Kidney epithelial cell (primary cell): ENCODE results near the gene HOXC9. TPM values are rescaled to one million over a fixed set of nuclear protein-coding genes. Genes with fewer than 3 reads are reported as not detected.

ENCODE experiments used
- DNase-seq: peaks from one replicate; pipeline ENCODE4 v3.0.0-alpha.2; 2010; ENCODE audit warnings: low read depth
- H3K27me3 ChIP-seq: 2 replicates; pipeline ENCODE4 v1.6.0; 2011; ENCODE audit warnings: low read length; ENCODE audit not compliant: control insufficient read depth, insufficient read depth
- H3K36me3 ChIP-seq: 2 replicates; pipeline ENCODE4 v1.5.1; 2011; ENCODE audit warnings: low read length; ENCODE audit not compliant: control insufficient read depth, insufficient read depth
- H3K4me3 ChIP-seq: 2 replicates; pipeline ENCODE4 v1.5.1; 2011; ENCODE audit warnings: low read depth, mild to moderate bottlenecking, control low read depth, low read length
- CTCF ChIP-seq: IDR thresholded peaks from 2 replicates; pipeline ENCODE4 v1.5.1; 2011; ENCODE audit warnings: mild to moderate bottlenecking, moderate library complexity, low read length, control low read depth, inconsistent platforms; ENCODE audit not compliant: insufficient read depth, poor library complexity, severe bottlenecking
- total RNA-seq: library from RNA; depleted of rRNA; stranded (reverse); fragments of >200 nt; gene quantifications from 2 replicates; pipeline ENCODE4 v1.2.3, GENCODE V29; 2015

HOXC9 gene
- total RNA-seq, 1 donor from 2014 or later, result 12.3 TPM

- no peak for DNase-seq
- H3K4me3 ChIP-seq, result no peak overlapping the region
- no peaks in the 10 kb centered on the region for H3K36me3 ChIP-seq
- TF ChIP-seq CTCF, result no peak
- peaks cover 30% of the 10 kb centered on the region for H3K27me3 ChIP-seq
Measured at GRCh38 chr12:54050482-54050810, 50.5 kb downstream of the HOXC9 start.

DNA sequence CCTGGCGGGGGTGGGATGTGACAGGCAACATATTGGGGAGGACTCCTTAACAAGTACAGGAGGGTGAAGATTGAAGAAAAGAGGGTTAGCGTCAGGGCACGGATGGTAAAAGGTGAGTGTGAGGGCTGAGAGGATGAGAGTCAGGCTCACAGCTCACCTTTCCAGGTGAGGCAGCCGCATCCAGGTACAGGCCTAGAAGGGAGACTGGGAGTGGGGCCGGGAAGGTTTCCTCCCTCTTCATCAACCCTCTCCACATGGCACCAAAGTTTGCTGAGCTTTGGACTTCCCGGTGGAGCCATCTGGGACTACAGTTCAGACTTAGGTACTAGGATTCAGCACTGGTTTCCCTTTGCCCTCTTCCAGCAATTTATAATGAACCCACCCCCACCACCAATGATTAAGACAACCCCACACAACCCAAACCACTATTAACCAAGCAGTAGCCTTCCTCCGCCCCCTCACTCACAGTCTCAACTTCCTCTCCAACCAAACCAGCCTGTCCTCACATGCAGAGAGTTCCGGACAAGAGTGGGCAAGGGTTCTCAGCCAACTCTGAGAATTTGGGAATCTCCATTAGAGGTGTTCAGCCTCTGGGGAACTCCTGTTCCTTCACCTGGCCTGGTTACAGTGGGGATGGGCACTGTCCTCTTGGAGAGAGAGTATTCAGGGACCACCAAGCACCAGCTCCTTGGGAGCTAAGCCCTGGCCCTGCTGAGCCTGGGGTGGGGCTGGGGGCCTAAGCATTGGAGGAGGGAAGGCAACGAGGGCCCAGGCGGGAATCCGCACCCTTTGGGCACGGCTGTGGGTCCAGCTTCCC, 51.3 kb downstream of the HOXC9 start:
- no peak for DNase-seq
- TF ChIP-seq CTCF, result no peak
- Histone ChIP-seq H3K27me3 (peaks cover 27% of the 10 kb centered on the region), H3K4me3 (no peak overlapping the region), H3K36me3 (no peaks in the 10 kb centered on the region)

DNA sequence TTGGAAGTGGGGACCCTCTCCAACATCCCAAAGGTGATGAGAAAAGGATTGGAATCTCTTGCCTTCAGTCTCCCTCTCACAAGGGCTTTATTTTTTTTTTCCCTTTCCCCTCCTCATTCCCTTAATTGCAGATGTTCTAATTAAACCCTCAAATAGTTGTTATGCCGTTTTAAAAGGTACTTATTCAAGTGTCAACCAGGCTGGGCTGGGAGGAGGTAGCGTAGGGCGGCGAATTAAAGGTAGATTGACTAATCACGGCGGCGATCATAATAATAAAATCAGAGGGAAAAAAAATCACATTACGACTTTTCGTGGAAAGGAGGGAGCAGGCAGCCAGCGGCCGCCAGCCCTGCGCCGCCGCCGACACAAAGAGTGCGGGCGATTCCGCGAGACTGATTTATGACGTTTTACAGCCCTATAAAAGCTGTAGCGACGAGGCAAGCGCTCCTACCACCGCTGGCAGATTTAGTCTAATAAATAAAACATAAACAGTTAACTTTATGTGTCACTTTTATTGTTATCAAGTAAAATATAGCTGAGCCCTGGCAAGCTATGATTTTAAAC, 52.0 kb downstream of the HOXC9 start:
- H3K27me3 ChIP-seq, result peaks cover 22% of the 10 kb centered on the region
- H3K36me3 ChIP-seq, result no peaks in the 10 kb centered on the region
- no peak overlapping the region for H3K4me3 ChIP-seq
- TF ChIP-seq CTCF, result no peak
- no peak for DNase-seq

DNA sequence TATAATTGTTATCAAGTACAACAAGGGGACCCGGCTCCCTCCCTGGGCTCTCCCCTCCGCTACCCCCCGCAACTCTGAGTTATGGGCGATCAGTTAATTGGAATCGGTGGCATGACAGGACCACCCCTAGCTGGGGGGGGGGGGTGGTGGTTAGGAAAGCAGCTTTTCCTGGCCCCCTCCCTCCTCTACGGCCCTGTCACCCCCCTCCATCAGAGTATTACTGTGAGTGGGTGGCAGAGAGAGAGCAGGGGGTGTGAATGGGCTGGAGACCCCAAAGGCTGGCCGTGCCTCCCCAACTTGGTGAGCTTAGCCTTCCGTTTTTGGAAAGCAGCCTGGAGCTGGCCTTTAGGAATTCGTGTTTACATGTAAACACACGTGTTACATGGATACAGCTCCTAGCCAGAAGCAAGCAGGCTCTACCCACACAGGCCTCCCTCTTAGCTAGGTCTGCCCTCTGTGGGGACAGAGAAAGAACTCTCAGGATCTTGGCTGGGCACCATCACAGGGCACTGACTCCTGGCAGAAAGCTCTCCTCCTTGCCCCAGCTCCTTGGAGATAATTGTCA, 52.6 kb downstream of the HOXC9 start:
- Histone ChIP-seq H3K4me3 (no peak overlapping the region), H3K36me3 (no peaks in the 10 kb centered on the region), H3K27me3 (peaks cover 17% of the 10 kb centered on the region)
- DNase-seq, result no peak
- no peak for TF ChIP-seq CTCF

Other genes with a start within 250 kb of the HOXC9 start
- gene CISTR, start 248.2 kb upstream of the HOXC9 start, total RNA-seq, result not detected in 2 replicates
- not detected in 2 replicates for gene HOXC13, start 61.3 kb upstream of the HOXC9 start, total RNA-seq
- gene HOXC12, start 45.3 kb upstream of the HOXC9 start, total RNA-seq, result not detected in 2 replicates
- 0.58 and 0.96 TPM in 2 replicates for gene HOXC11, start 27.0 kb upstream of the HOXC9 start, total RNA-seq
- gene HOTAIR, start 25.2 kb upstream of the HOXC9 start, total RNA-seq, result 0.46 and 0.55 TPM in 2 replicates
- gene HOXC10, start 15.0 kb upstream of the HOXC9 start, total RNA-seq, result 5.9 and 9.2 TPM in 2 replicates
- gene HOXC8, start 8.8 kb downstream of the HOXC9 start, total RNA-seq, result 0.41 and 0.67 TPM in 2 replicates
- 1.1 and 1.8 TPM in 2 replicates for gene HOXC6, start 28.3 kb downstream of the HOXC9 start, total RNA-seq
- 0.50 TPM in 1 of 2 replicates, not detected in the other for gene HOXC5, start 32.9 kb downstream of the HOXC9 start, total RNA-seq
- gene HOXC4, start 53.7 kb downstream of the HOXC9 start, total RNA-seq, result 1.3 and 2.5 TPM in 2 replicates
- gene SMUG1, start 188.8 kb downstream of the HOXC9 start, total RNA-seq, result 66.5 and 67.1 TPM in 2 replicates